ENCODE data around the gene CTNNA2.

The CTNNA2 gene

DNA sequence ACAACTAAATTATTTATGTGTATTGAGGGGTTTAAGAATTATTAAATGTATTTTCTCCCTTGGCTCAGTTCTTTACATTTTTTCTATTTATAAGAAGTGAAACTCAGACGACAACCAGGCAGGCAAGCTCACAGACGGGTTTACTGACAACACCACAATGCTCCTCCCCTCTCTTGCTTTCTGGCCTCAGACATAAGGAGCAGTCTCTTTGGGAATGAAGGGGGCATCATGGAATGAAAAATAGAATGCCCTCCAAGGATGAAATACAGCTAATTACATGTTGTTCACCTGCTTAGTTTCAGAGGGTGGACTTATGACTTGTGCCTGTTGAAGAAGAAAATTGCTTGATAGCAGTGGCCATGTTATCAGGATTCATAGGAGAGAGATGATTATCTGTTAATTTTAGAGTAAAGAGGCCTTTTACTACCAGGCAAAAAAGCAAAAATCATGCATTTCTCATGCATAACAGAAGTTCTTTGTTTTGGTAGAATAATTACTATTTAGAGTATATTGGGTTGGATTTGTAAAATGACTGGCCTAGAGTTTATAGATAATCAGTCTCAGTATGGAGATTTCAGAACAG, 963.8 kb downstream of the CTNNA2 start:
- Histone ChIP-seq H2BK15ac (ENCODE audit: low read length) (no peak overlapping the region), H2BK120ac (ENCODE audit: low read depth, low read length) (no peak overlapping the region), H3K27ac (replicated peaks; ENCODE audit: low read length) (no peak overlapping the region), H3K4me1 (ENCODE audit: control insufficient read depth in 2 of 2, insufficient read depth in 1 of 2, low read depth in 1 of 2, low read length in 2 of 2) (no peaks in the 10 kb centered on the region), H3K4me2 (ENCODE audit: insufficient read depth, low read length, poor library complexity, severe bottlenecking) (no peak overlapping the region), H3K27me3 (ENCODE audit: control insufficient read depth in 3 of 3, insufficient read depth in 3 of 3, low read depth in 1 of 3, low read length in 3 of 3) (no peaks in the 10 kb centered on the region), H2AFZ (ENCODE audit: low read length) (no peak overlapping the region), H3K79me1 (ENCODE audit: low read depth, low read length) (no peaks in the 10 kb centered on the region), H2BK5ac (ENCODE audit: low read length) (no peak overlapping the region), H3K4ac (ENCODE audit: low read length) (no peak overlapping the region), H2AK5ac (ENCODE audit: low read depth, low read length) (no peak overlapping the region), H4K8ac (ENCODE audit: low read depth, low read length) (no peak overlapping the region), H2BK12ac (ENCODE audit: low read length) (no peak overlapping the region), H3K9ac (ENCODE audit: low read depth, low read length, poor library complexity) (no peak overlapping the region), H3K4me3 (ENCODE audit: low read length in 2 of 2) (no peak overlapping the region), H3K18ac (ENCODE audit: low read length) (no peak overlapping the region), H3K9me3 (replicated peaks in 1 of 2; ENCODE audit: control insufficient read depth in 2 of 2, insufficient read depth in 1 of 2, low read depth in 1 of 2, low read length in 2 of 2) (no peaks in the 10 kb centered on the region), H3K36me3 (replicated peaks in 1 of 2; ENCODE audit: control insufficient read depth in 2 of 2, insufficient read depth in 2 of 2, low read length in 2 of 2) (no peaks in the 10 kb centered on the region), H3K14ac (ENCODE audit: low read length) (no peak overlapping the region), H3K23ac (ENCODE audit: low read depth, low read length, poor library complexity) (no peak overlapping the region), H4K91ac (ENCODE audit: low read depth, low read length, poor library complexity) (no peak overlapping the region)
- WGBS, 2 donors (ENCODE audit: extremely low coverage in 2 of 2, insufficient read length in 2 of 2, insufficient replicate concordance in 1 of 2): no CpG with 5 or more reads among the region's 2 CpGs
- no peak for DNase-seq (ENCODE audit: low spot score)

DNA sequence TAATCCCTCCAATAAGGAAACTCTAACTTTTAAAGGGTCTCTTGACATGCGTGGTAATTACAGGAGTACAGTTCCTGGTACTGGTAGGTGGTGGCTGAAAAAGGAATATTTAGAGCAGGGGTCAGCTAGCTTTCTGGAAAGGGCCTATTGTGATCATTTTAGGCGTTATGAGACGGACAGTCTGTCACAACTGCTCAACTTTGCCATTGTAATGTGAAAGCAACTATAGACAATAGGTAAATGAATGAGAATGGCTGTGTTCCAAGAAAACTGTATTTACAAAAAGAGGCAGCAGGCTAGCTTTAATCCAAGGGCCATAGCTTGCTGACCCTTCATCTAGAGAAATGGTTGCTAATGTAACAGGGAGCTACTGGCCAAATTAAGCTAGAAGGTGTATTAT, 969.4 kb downstream of the CTNNA2 start:
- Histone ChIP-seq H3K14ac (ENCODE audit: low read length) (no peak overlapping the region), H3K27ac (replicated peaks; ENCODE audit: low read length) (no peak overlapping the region), H3K4me2 (ENCODE audit: insufficient read depth, low read length, poor library complexity, severe bottlenecking) (no peak overlapping the region), H3K23ac (ENCODE audit: low read depth, low read length, poor library complexity) (no peak overlapping the region), H2BK5ac (ENCODE audit: low read length) (no peak overlapping the region), H3K36me3 (replicated peaks in 1 of 2; ENCODE audit: control insufficient read depth in 2 of 2, insufficient read depth in 2 of 2, low read length in 2 of 2) (no peaks in the 10 kb centered on the region), H2BK15ac (ENCODE audit: low read length) (no peak overlapping the region), H2BK12ac (ENCODE audit: low read length) (no peak overlapping the region), H3K27me3 (ENCODE audit: control insufficient read depth in 3 of 3, insufficient read depth in 3 of 3, low read depth in 1 of 3, low read length in 3 of 3) (no peaks in the 10 kb centered on the region), H3K9ac (ENCODE audit: low read depth, low read length, poor library complexity) (no peak overlapping the region), H2AFZ (ENCODE audit: low read length) (no peak overlapping the region), H4K91ac (ENCODE audit: low read depth, low read length, poor library complexity) (no peak overlapping the region), H3K18ac (ENCODE audit: low read length) (no peak overlapping the region), H3K79me1 (ENCODE audit: low read depth, low read length) (no peaks in the 10 kb centered on the region), H4K8ac (ENCODE audit: low read depth, low read length) (no peak overlapping the region), H3K4ac (ENCODE audit: low read length) (no peak overlapping the region), H3K4me1 (ENCODE audit: control insufficient read depth in 2 of 2, insufficient read depth in 1 of 2, low read depth in 1 of 2, low read length in 2 of 2) (no peaks in the 10 kb centered on the region), H3K4me3 (ENCODE audit: low read length in 2 of 2) (no peak overlapping the region), H2BK120ac (ENCODE audit: low read depth, low read length) (no peak overlapping the region), H2AK5ac (ENCODE audit: low read depth, low read length) (no peak overlapping the region), H3K9me3 (replicated peaks in 1 of 2; ENCODE audit: control insufficient read depth in 2 of 2, insufficient read depth in 1 of 2, low read depth in 1 of 2, low read length in 2 of 2) (no peaks in the 10 kb centered on the region)
- DNase-seq (ENCODE audit: low spot score): no peak
- WGBS, 2 donors (ENCODE audit: extremely low coverage in 2 of 2, insufficient read length in 2 of 2, insufficient replicate concordance in 1 of 2): no CpG with 5 or more reads among the region's 3 CpGs

DNA sequence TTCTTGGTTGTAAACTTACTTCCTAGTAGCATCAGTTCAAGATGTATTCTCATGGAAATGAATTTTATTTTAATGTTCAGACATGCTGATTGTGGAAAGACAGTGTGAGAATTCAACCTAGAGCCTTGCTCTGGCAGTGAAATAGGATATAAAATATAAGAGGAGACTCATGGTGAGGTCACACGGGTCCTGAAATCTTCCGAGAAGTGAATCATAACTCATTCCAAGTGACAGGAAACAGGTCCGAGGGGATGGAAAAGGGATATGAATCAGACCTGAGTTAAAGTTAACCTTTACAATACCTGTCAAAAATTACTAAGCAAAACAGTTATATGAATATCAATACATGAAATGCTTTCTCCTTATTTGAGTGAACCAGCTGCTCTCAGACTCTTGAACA, 976.9 kb downstream of the CTNNA2 start:
- H2BK15ac ChIP-seq (ENCODE audit: low read length): no peak overlapping the region
- H3K36me3 ChIP-seq (replicated peaks in 1 of 2; ENCODE audit: control insufficient read depth in 2 of 2, insufficient read depth in 2 of 2, low read length in 2 of 2): no peaks in the 10 kb centered on the region
- H3K18ac ChIP-seq (ENCODE audit: low read length): no peak overlapping the region
- H4K91ac ChIP-seq (ENCODE audit: low read depth, low read length, poor library complexity): no peak overlapping the region
- no peaks in the 10 kb centered on the region for H3K79me1 ChIP-seq (ENCODE audit: low read depth, low read length)
- no peak overlapping the region for H3K9ac ChIP-seq (ENCODE audit: low read depth, low read length, poor library complexity)
- H3K23ac ChIP-seq (ENCODE audit: low read depth, low read length, poor library complexity): no peak overlapping the region
- H3K27ac ChIP-seq (replicated peaks; ENCODE audit: low read length): no peak overlapping the region
- no peaks in the 10 kb centered on the region for H3K27me3 ChIP-seq (ENCODE audit: control insufficient read depth in 3 of 3, insufficient read depth in 3 of 3, low read depth in 1 of 3, low read length in 3 of 3)
- WGBS, 2 donors (ENCODE audit: extremely low coverage in 2 of 2, insufficient read length in 2 of 2, insufficient replicate concordance in 1 of 2): no CpG with 5 or more reads among the region's 3 CpGs
- H3K4me1 ChIP-seq (ENCODE audit: control insufficient read depth in 2 of 2, insufficient read depth in 1 of 2, low read depth in 1 of 2, low read length in 2 of 2): no peaks in the 10 kb centered on the region
- no peak overlapping the region for H2AFZ ChIP-seq (ENCODE audit: low read length)
- no peak overlapping the region for H4K8ac ChIP-seq (ENCODE audit: low read depth, low read length)
- no peak overlapping the region for H2BK5ac ChIP-seq (ENCODE audit: low read length)
- H3K14ac ChIP-seq (ENCODE audit: low read length): no peak overlapping the region
- no peak overlapping the region for H3K4me3 ChIP-seq (ENCODE audit: low read length in 2 of 2)
- no peak overlapping the region for H2AK5ac ChIP-seq (ENCODE audit: low read depth, low read length)
- no peaks in the 10 kb centered on the region for H3K9me3 ChIP-seq (replicated peaks in 1 of 2; ENCODE audit: control insufficient read depth in 2 of 2, insufficient read depth in 1 of 2, low read depth in 1 of 2, low read length in 2 of 2)
- DNase-seq (ENCODE audit: low spot score): no peak
- no peak overlapping the region for H3K4me2 ChIP-seq (ENCODE audit: insufficient read depth, low read length, poor library complexity, severe bottlenecking)
- H2BK12ac ChIP-seq (ENCODE audit: low read length): no peak overlapping the region
- no peak overlapping the region for H3K4ac ChIP-seq (ENCODE audit: low read length)
- no peak overlapping the region for H2BK120ac ChIP-seq (ENCODE audit: low read depth, low read length)

DNA sequence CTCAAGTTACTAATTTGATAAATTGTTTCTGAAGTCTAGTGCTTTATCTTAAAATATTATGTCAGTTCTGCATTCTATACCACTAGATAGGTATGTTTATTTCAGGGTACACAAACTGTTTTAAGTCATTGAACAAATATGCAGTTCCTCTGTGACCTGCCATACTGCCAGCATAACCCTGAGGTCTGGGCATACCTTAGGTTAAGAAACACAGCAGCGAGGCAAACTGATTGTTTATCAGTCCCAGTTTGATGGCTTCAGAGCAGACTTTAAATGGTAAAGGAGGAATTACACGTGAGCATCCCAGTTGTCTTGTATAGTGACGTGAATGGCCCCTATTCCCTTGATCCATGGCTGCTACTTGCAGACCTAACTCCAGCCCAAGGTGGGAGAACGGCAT, 978.1 kb downstream of the CTNNA2 start:
- H3K4me1 ChIP-seq (ENCODE audit: control insufficient read depth in 2 of 2, insufficient read depth in 1 of 2, low read depth in 1 of 2, low read length in 2 of 2): no peaks in the 10 kb centered on the region
- WGBS, 2 donors (ENCODE audit: extremely low coverage in 2 of 2, insufficient read length in 2 of 2, insufficient replicate concordance in 1 of 2): no CpG with 5 or more reads among the region's 4 CpGs

More for the DNA sequence above, 978.1 kb downstream of the CTNNA2 start:
- H4K8ac ChIP-seq (ENCODE audit: low read depth, low read length): no peak overlapping the region
- no peak for DNase-seq (ENCODE audit: low spot score)
- no peak overlapping the region for H2AK5ac ChIP-seq (ENCODE audit: low read depth, low read length)
- H3K4me3 ChIP-seq (ENCODE audit: low read length in 2 of 2): no peak overlapping the region
- no peak overlapping the region for H3K27ac ChIP-seq (replicated peaks; ENCODE audit: low read length)
- H3K14ac ChIP-seq (ENCODE audit: low read length): no peak overlapping the region
- no peak overlapping the region for H3K18ac ChIP-seq (ENCODE audit: low read length)
- H3K4ac ChIP-seq (ENCODE audit: low read length): no peak overlapping the region
- H3K9me3 ChIP-seq (replicated peaks in 1 of 2; ENCODE audit: control insufficient read depth in 2 of 2, insufficient read depth in 1 of 2, low read depth in 1 of 2, low read length in 2 of 2): no peaks in the 10 kb centered on the region
- no peak overlapping the region for H3K9ac ChIP-seq (ENCODE audit: low read depth, low read length, poor library complexity)
- H3K23ac ChIP-seq (ENCODE audit: low read depth, low read length, poor library complexity): no peak overlapping the region
- H3K4me2 ChIP-seq (ENCODE audit: insufficient read depth, low read length, poor library complexity, severe bottlenecking): no peak overlapping the region
- no peak overlapping the region for H4K91ac ChIP-seq (ENCODE audit: low read depth, low read length, poor library complexity)
- no peak overlapping the region for H2AFZ ChIP-seq (ENCODE audit: low read length)
- H3K79me1 ChIP-seq (ENCODE audit: low read depth, low read length): no peaks in the 10 kb centered on the region
- no peak overlapping the region for H2BK5ac ChIP-seq (ENCODE audit: low read length)
- no peak overlapping the region for H2BK15ac ChIP-seq (ENCODE audit: low read length)
- H3K27me3 ChIP-seq (ENCODE audit: control insufficient read depth in 3 of 3, insufficient read depth in 3 of 3, low read depth in 1 of 3, low read length in 3 of 3): no peaks in the 10 kb centered on the region
- H3K36me3 ChIP-seq (replicated peaks in 1 of 2; ENCODE audit: control insufficient read depth in 2 of 2, insufficient read depth in 2 of 2, low read length in 2 of 2): no peaks in the 10 kb centered on the region
- no peak overlapping the region for H2BK12ac ChIP-seq (ENCODE audit: low read length)
- H2BK120ac ChIP-seq (ENCODE audit: low read depth, low read length): no peak overlapping the region
